Renal pelvis (tissue), 4 donors: ENCODE measurements around the gene ABCA7. TPM values are rescaled to one million over a fixed set of nuclear protein-coding genes. Genes with fewer than 3 reads are reported as not detected.

Experiments
- DNase-seq: peaks from one replicate; pipeline ENCODE4 v3.0.0-alpha.2; 2013
- polyA plus RNA-seq, 3 donors: library from polyadenylated mRNA; unstranded; fragments of 120-200 nt; gene quantifications; one replicate each; pipeline ENCODE4 v1.2.1, GENCODE V29; 2013; ENCODE audit not compliant: insufficient read length in 3 of 3

The ABCA7 gene
- polyA plus RNA-seq, 3 donors, result 8.9 to 11.6 (median 9.6) TPM

DNA sequence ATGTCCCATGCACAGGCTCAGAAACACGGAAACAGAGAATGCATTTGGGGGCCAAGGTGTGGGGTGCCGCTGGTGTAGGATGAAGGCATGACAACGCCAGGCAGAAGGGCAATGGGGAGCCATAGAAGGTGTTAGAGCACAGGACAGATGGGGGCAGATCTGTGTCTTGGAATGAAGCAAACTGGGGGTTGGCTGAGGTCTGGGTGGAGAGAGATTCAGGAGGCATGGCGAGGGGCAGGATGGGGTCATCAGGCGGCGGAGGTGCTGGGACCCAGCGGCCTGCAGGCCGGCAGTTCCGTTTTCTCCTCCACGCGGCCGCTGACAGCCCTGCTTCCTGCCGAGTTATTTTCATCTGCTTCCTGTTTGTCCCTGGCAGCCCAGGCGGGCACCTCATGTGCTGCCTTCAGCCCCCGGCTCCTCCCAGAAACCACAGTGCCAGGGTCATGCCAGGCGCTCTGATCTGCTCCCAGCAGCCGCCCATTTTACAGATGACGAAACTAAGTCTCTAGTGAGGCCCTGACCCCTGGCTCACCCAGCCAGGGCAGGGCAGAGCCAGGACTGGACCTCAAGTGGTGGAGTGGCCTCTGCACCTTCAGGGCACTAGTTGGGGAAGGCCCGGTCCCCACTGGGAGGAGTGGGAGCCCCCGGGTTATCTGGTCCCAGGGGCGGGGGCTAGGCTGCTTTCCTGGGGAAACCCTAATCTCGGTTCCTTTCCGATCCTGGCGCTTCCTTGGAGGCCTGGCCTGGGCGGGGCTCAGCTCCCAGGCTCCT, 29.3 kb downstream of the ABCA7 start:
- no peak for DNase-seq

DNA sequence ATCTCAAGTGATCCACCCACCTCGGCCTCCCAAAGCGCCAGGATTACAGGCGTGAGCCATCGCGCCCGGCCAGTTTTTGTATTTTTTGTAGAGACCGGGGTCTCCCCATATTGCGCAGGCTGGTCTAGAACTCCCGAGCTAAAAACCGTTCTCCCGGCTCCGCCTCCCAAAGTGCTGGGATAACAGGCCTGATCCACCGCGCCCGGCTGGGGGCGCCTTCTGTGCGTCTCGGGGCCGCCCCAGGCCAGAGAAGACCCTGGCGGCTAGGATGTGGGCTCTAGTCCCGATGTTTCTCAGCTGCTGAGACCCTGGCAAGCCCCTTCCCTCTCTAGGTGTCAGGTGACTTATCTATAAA, 30.6 kb downstream of the ABCA7 start:
- no peak for DNase-seq

DNA sequence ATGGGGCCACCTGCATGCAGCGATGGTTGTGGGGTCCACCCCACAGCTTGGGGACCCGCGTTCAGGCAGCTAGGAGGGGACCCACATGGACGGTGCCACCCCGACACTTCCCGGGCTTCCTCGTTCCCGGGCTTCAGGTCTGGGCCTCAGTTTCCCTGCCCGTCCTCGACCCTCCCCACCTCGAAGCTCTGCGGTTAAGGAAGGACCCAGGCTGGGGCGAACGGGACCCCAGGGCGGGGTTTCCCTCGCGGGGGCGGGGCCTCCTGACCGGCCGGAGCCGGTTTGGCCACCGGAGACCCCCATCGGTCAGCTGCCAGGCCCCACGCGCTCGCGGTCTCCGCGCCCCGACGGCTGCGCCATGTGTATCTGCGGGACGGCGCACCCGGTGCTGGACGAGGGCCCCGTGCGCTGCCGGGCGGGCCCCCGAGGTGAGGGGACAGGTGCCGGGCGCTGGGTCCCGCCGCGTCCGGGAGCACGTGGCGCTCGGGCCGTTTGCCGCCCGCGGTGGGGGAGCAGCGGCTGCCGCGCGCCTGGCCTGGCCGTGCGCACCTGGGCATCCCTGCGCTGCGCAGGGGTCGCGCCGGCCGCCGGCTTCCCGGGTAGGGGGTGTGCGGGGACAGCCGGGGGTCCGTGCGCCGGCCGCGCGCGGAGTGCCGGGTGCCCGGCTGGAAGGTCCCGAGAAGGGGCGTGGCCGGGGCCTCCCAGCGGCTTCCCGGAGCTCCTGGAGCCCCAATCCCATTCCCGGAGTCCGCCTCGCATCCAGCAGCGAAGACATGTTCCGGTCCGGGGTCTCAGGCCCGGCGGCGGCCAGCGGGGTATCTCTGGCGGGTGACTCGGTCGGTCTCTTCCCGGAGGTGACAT, 31.3 kb downstream of the ABCA7 start:
- no peak for DNase-seq

DNA sequence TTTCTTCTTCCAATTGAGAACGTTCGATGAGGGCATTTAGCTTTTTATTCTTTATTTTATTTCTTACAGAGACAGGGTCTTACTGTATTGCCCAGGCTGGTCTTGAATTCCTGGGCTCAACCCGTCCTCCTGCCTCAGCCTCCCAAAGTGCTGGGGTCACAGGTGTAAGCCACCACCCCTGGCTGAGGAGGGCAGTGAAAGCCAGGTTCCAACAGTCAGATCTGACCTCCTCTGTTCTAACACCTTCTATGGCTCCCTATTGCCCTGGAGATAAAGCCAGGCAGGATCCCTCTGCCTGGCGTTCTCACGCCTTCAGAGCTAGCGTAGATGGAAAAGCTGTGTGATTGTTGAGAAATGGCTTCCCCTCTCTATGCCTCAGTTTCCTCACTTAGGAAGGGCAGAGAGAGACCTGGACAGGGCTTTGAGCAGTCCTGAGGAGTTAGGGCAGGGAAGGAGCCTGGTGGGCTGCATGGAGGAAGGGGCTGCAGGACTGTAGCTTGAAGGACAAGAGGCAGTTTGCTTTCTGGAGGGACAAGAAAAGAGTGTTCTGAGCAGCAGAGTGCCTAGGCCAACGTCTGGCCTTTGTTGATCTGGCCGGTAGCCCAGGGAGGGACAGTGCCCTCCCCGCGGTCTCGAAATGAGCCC, 32.6 kb downstream of the ABCA7 start:
- DNase-seq, result no peak

- DNase-seq, result no peak
These were observed 33.4 kb downstream of the ABCA7 start for GRCh38 chr19:1073063-1073955.

DNA sequence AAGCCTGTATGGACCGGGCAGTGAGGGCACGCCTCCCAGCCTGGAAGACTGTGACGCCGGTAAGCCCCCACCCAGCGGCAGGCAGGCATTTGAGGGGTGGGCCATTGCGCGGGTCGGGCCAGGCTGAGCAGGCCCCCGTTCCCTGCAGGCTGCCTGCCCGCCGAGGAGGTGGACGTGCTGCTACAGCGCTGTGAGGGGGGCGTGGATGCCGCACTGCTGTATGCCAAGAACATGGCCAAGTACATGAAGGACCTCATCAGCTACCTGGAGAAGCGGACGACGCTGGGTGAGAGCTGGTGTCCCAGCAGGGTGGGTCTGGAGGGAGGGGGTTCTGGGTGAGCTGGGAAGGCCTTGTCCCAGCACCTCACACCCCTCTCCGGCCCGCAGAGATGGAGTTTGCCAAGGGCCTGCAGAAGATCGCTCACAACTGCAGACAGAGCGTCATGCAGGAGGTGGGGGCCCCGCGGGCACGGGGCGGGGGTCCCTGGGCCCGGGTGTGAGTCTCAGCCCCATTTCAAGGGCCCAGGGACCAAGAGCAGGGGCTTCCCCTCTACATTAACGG, 34.1 kb downstream of the ABCA7 start:
- DNase-seq, result no peak

DNA sequence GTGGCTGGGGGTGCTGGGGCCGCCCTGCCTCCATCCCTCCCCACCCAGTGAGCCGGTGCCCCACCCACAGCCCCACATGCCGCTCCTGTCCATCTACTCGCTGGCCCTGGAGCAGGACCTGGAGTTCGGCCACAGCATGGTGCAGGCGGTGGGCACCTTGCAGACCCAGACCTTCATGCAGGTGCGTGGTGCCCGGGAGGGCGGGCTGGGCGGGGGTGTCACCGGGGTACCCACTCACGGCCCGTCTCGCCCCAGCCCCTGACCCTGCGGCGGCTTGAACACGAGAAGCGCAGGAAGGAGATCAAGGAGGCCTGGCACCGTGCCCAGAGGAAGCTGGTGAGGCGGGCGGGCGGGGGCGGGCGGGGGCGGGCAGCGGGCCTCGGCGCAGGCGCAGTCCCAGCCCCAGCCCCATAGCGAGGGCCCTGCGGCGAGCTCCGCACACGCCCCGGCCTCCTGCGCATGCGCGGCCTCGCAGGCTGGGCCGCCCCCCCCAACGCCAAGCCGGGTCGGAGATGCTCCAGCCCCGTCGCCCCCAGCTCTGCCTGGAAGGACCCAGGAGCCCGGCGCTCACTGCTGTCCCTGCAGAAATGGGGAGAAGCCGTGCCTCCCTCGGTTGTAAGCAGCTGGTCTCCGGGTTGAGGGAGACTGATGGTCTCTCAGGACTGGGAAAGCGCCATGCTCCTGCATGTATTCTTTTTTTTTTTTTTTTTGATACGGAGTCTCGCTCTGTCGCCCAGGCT, 34.8 kb downstream of the ABCA7 start:
- DNase-seq, result no peak

DNA sequence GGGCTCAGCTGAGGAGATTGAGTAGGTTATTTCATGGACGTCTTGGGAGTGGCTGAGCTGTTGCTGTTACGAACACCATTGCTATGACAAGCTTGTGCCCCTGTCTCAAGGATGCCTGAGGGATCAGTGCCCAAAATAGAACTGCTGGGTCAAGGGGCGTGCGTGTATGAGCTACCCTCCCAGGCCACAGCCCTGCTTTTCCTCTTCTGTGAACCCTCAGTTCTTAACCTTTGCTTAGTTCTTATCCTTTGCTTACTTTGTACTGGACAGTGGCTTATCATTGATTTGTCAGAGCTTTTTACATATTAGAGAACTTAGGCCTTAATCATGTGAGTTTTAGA, 36.1 kb downstream of the ABCA7 start:
- no peak for DNase-seq

DNA sequence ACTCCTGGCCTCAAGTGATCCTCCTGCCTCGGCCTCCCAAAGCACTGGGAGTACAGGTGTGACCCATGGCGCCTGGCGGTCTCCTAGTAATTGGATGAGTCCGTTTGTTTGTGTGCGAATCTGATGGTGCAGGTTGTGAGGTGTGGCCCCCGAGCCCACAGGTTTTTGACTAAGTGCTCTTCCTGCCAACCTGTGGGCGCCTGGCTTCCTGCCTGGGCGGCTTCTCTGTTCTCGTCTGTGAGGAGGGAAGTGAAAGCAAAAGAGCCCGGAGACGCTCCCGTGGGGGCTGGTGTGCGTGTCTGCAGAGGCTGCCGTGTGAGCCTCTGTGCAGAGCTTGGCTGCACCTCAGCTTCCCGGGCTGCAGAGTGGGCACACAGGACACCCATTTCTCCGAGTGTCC, 37.0 kb downstream of the ABCA7 start:
- DNase-seq, result no peak

DNA sequence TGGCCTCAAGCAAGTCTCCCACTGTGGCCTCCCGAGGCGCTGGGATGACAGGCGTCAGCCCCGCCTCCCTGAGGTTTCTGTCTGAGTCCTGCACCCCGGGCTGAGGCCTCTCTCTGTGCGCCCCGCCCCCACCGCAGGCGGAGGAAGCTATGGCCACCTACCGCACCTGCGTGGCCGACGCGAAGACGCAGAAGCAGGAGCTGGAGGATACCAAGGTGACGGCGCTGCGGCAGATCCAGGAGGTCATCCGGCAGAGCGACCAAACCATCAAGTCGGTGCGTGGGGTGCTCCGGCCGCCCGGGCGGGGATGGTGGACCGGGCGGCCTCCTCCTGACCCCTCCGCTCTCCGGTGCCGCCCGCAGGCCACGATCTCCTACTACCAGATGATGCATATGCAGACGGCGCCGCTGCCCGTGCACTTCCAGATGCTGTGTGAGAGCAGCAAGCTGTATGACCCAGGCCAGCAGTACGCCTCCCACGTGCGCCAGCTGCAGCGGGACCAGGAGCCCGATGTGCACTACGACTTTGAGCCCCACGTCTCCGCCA, 39.7 kb downstream of the ABCA7 start:
- no peak for DNase-seq

DNA sequence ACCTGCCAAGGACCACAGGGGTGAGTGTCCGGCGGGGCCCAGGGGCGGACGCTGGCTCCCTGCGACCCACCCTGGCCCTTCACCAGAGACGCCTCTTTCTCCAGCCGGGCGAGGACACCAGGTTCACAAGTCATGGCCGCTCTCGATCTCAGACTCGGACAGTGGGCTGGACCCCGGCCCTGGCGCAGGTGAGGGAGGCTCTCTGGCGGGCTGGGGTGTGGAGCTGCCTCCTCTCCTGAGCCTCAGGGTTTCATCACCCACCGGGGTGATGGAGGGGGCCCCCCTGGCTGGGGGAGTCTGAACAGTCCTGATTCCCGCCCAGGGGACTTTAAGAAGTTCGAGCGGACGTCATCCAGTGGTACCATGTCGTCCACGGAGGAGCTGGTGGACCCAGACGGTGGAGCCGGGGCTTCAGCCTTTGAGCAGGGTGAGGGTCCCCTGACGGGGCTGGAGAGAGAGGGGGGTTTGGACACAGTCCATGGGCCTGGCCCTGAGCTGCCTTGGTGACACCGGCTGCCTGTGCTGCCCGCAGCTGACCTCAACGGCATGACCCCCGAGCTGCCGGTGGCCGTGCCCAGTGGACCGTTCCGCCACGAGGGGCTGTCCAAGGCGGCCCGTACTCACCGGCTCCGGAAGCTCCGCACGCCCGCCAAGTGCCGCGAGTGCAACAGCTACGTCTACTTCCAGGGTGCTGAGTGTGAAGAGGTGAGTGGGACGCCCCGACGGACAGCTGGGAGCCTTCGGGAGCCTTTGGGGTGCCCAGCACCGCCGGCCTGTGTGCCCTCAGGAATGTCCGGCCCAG, 40.7 kb downstream of the ABCA7 start:
- no peak for DNase-seq

DNA sequence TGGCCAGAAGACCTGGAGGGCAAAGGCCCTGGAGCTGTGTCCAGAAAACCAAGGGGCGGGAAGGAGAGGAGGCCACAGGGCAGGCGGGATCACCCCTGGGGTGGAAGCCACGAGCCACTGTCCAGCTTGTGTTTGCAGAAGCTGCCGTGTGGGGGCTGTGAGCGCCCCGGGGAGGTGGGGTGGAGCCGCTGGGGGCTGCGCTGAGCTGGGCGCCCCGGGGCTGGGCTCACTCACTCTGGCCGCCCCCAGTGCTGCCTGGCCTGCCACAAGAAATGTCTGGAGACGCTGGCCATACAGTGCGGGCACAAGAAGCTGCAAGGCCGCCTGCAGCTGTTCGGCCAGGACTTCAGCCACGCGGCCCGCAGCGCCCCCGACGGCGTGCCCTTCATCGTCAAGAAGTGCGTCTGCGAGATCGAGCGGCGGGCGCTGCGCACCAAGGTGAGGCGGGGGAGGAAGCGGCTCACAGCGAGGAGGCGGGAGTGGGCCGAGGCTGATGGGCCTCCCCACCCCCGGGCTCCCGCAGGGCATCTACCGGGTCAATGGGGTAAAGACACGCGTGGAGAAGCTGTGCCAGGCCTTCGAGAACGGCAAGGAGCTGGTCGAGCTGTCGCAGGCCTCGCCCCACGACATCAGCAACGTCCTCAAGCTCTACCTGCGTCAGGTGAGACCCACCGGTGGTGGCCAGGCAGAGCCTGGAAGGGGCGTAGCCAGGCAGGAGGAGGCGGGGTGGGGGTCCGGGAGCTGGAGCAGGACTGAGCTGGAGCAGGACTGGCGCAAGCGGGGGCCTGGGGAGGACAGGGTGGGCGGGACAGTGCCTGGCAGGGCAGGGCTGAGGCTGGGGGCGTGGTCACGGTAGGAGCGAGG, 41.6 kb downstream of the ABCA7 start:
- DNase-seq, result no peak

DNA sequence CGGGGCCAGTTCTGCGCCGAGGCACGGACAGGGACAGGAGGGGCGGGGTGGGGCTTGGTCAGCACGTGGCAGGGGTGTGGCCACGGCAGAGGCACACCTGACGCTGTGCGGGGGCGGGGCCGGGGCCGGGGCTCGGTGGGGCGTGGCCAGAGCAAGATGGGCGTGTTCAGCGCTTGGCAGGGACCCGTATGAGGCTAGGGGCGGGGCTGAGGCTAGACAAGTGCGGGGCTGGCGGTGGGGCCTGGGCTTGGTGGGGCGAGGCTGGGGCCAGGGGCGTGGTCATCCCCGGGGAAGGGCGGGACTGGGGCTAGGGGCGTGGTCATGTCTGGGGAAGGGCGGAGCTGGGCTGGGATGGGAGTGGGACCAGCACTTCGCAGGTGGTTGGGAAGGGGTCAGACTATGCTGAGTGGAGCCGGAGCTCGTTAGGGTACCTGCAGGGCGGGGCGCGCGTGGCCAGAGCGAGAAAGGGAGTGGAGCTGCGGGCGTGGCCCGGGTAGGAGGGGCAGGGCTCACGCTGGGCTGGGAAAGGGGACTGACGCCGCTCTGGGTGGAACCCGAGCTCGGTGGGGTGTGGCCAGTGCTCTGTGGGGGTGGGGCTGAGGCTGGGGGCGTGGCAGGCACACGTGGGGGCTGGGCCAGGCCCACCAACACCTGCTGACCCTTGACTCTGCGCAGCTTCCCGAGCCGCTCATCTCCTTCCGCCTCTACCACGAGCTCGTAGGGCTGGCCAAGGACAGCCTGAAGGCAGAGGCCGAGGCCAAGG, 42.4 kb downstream of the ABCA7 start:
- DNase-seq, result peak; percentile 52

GRCh38 chr19:1082928-1083816, 43.3 kb downstream of the ABCA7 start:
- DNase-seq, result no peak

- no peak for DNase-seq
These were observed 44.3 kb downstream of the ABCA7 start for GRCh38 chr19:1084024-1084868.
